Lower lobe of right lung (tissue), 2 donors: Measurements from ENCODE around the gene LRRC55. TPM values are rescaled to one million over a fixed set of nuclear protein-coding genes. Genes with fewer than 3 reads are reported as not detected.
"Not testable (repeated sequence)": the region's sequence is repeated elsewhere in the genome, so short reads cannot be mapped to it uniquely, and the experiment has no call there.

Source experiments
- ATAC-seq, 2 donors: fragments of 200-7000 bp; cut with Tn5 transposase; one replicate each; pipeline ENCODE4 v1.9.1; 2020 to 2022; ENCODE audit warnings: mild to moderate bottlenecking in 2 of 2, moderate library complexity in 2 of 2
- DNase-seq: peaks from one replicate; pipeline ENCODE4 v3.0.0-alpha.2; 2020
- H3K27ac ChIP-seq: fragments of 200-600 bp; one replicate; pipeline ENCODE4 v1.8.0; 2022
- H3K27me3 ChIP-seq: fragments of 200-600 bp; one replicate; pipeline ENCODE4 v1.8.0; 2022; ENCODE audit warnings: low read depth
- H3K36me3 ChIP-seq: fragments of 200-600 bp; one replicate; pipeline ENCODE4 v1.8.0; 2022; ENCODE audit warnings: mild to moderate bottlenecking
- H3K4me1 ChIP-seq: fragments of 200-600 bp; one replicate; pipeline ENCODE4 v1.8.0; 2022
- H3K4me3 ChIP-seq: fragments of 200-600 bp; one replicate; pipeline ENCODE4 v1.8.0; 2022; ENCODE audit warnings: mild to moderate bottlenecking
- H3K9me3 ChIP-seq: fragments of 200-600 bp; one replicate; pipeline ENCODE4 v1.8.0; 2022
- intact Hi-C: fragments of 100-400 bp; cut with DNase I; formaldehyde crosslinking; loops from one replicate; pipeline ENCODE4 v1.11.0; 2022
- total RNA-seq: library from RNA; stranded (reverse); fragmentation: NEBNext Ultra II Directional; extraction: Animal tissue kit (Norgen Biotek cat#: 25700); gene quantifications from one replicate; pipeline ENCODE4 v1.2.1, GENCODE V29; 2021
- TF ChIP-seq, protein P1 (sequence below): fragments of 200-600 bp; IDR thresholded peaks from one replicate; pipeline ENCODE4 v1.8.0; 2022; ENCODE audit warnings: antibody characterized with exemption, mild to moderate bottlenecking
- donor health status: DM: no; HTN: yes; CAD: no; lungs with severe emphysema.

The LRRC55 gene
- total RNA-seq, 1 donor from 2014 or later, result 0.12 TPM

DNA sequence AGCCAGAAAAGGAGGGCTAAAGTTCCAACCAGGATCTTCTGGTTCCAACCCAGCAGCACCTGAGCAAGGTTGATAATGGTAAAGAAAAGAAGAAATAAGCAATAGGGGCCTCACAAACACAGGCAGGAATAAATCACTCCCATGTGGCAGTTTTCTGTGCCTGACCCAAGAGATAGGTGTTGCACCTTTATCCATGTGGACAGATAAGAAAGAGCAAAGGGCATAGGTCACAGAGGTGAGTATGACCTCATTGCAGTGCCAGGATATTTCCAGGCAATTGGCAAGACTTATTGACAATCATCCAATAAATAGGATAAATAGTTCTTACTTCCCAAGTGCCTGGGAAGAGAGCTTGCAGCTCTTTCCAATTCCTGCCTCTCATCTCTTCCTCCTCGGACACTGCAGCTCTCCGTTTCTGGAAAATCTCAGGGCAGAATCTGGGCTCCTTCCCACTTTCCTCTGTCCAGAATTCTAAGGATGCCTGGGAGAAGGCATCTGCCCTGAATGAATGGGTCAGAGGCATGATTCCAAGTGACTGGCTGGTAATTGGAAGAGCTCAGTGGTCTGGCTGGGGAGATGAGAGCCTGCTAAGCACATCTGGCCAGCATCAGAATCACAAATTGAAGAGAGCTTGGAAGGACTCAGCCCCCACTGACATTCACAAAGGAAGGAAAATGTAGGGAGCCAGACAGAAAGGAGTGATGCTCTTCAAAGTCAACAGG, 14.5 kb upstream of the LRRC55 start:
- H3K4me1 ChIP-seq, result no peaks in the 10 kb centered on the region
- H3K4me3 ChIP-seq, result no peak overlapping the region
- H3K9me3 ChIP-seq, result no peaks in the 10 kb centered on the region
- TF ChIP-seq, protein P1, sequence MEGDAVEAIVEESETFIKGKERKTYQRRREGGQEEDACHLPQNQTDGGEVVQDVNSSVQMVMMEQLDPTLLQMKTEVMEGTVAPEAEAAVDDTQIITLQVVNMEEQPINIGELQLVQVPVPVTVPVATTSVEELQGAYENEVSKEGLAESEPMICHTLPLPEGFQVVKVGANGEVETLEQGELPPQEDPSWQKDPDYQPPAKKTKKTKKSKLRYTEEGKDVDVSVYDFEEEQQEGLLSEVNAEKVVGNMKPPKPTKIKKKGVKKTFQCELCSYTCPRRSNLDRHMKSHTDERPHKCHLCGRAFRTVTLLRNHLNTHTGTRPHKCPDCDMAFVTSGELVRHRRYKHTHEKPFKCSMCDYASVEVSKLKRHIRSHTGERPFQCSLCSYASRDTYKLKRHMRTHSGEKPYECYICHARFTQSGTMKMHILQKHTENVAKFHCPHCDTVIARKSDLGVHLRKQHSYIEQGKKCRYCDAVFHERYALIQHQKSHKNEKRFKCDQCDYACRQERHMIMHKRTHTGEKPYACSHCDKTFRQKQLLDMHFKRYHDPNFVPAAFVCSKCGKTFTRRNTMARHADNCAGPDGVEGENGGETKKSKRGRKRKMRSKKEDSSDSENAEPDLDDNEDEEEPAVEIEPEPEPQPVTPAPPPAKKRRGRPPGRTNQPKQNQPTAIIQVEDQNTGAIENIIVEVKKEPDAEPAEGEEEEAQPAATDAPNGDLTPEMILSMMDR, result no peak
- DNase-seq (no peak), ATAC-seq (no peak)
- H3K27ac ChIP-seq, result no peak overlapping the region
- no peaks in the 10 kb centered on the region for H3K36me3 ChIP-seq
- intact Hi-C loops, result no loop called here
- H3K27me3 ChIP-seq, result no peaks in the 10 kb centered on the region

DNA sequence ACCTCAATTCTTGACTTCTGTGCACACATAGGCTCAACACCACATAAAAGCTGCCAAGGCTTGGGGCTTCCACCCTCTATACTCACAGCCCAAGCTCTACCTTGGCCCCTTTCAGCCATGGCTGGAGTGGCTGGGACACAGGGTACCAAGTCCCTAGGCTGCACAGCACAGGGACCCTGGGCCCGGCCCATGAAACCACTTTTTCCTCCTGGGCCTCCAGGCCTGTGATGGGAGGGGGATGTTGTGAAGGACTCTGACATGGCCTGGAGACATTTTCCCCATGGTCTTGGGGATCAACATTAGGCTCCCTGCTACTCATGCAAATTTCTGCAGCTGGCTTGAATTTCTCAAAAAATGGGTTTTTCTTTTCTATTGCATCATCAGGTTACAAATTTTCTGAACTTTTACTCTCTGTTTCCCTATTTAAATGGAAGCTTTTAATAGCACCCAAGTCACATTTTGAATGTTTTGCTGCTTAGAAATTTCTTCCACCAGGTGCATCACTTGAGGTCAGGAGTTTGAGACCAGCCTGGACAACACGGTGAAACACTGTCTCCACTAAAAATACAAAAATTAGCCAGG, 11.9 kb upstream of the LRRC55 start:
- H3K4me1 ChIP-seq, intact Hi-C loops, H3K27me3 ChIP-seq, H3K9me3 ChIP-seq, DNase-seq, H3K36me3 ChIP-seq, H3K4me3 ChIP-seq, ATAC-seq, H3K27ac ChIP-seq: not testable (repeated sequence)

DNA sequence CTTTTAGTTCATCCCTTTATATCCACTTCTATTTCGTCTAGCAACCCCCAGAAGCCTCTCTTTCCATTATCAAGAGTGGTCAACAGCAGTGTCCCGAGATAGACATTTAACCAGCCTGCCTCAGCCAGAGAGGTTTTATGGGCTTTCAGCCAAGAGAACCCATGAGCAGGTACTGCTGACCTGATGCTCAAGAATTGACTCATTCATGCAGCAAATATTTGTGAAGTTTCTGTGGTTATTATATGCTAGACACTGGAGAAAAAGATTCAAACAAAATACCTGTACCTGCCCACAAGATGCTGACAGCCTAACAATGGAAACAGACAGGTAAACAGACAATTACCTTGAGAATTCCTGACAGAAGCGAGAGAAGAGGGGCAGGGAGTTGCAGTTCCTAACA, 9.7 kb upstream of the LRRC55 start:
- Histone ChIP-seq H3K27me3 (no peaks in the 10 kb centered on the region), H3K4me3 (no peak overlapping the region), H3K36me3 (no peaks in the 10 kb centered on the region), H3K9me3 (no peaks in the 10 kb centered on the region), H3K4me1 (no peaks in the 10 kb centered on the region), H3K27ac (no peak overlapping the region)
- TF ChIP-seq, protein P1, result no peak
- intact Hi-C loops, result no loop called here
- no peak for DNase-seq
- no peak for ATAC-seq

DNA sequence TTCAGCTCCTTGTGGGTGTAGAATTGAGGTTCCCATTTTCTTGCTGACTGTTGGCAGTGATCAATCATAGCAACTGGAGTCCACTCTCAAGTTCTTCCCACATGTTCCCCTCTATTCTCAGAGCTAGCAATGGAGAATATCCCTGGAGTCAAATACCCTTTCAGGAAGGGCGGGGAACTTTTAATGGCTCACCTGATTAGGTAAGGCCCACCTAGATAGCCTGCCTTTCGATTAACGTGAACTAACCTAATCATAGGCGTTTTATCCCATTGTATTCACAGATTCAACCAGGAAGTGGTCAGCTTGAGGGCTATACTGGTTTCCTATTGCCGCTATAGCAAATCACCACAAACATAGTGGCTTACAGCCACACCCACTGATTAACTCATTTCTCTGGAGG, 7.1 kb upstream of the LRRC55 start:
- H3K27me3 ChIP-seq, result no peaks in the 10 kb centered on the region
- no peaks in the 10 kb centered on the region for H3K4me1 ChIP-seq
- H3K4me3 ChIP-seq, result no peak overlapping the region
- ATAC-seq (no peak), DNase-seq (no peak)
- TF ChIP-seq, protein P1, result no peak
- H3K27ac ChIP-seq, result no peak overlapping the region
- intact Hi-C loops, result no loop called here
- no peaks in the 10 kb centered on the region for H3K36me3 ChIP-seq
- no peaks in the 10 kb centered on the region for H3K9me3 ChIP-seq

DNA sequence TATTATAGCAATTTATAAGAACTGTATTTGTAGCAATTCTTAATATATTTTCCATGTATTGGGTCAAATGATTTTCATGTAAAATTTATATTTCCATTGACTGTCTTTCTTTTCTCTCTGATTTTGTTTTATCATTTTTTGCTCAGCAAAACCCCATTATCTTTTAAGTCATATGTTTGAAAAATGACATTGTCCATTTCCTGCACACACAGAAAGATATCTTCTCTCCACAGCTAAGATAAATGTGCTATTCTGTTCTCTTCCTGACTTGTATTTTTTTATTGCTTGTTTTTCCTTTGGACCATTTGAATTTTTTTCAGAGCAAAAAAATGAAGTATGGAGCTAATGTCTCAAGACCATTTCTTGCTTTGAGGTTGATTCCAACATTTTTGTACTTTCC, 6.3 kb upstream of the LRRC55 start:
- H3K4me1 ChIP-seq, result no peaks in the 10 kb centered on the region
- no peaks in the 10 kb centered on the region for H3K9me3 ChIP-seq
- H3K36me3 ChIP-seq, result no peaks in the 10 kb centered on the region
- ATAC-seq, result no peak
- TF ChIP-seq, protein P1, result no peak
- H3K4me3 ChIP-seq, result no peak overlapping the region
- intact Hi-C loops, result no loop called here
- no peaks in the 10 kb centered on the region for H3K27me3 ChIP-seq
- no peak overlapping the region for H3K27ac ChIP-seq
- no peak for DNase-seq

DNA sequence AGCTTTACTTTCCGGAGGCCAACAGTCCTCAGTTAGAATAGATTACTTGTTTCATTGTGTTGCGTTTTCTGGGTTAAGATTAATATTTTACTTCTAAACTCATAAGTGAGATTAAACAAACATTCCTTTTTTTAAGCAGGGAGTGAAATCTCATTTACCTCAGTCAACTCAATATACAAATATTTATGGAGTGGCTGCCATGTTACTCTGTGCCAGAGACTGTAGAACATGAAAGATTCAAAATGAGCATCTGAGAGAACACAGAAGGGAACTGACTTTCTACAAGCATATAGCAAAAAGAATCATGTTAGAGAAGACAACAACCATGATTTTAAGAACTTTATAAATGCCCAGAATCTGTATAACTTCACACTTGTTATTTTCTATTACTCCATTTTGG, 3.4 kb upstream of the LRRC55 start:
- no peak overlapping the region for H3K4me3 ChIP-seq
- H3K4me1 ChIP-seq, result no peaks in the 10 kb centered on the region

More for the DNA sequence above, 3.4 kb upstream of the LRRC55 start:
- H3K27ac ChIP-seq, result no peak overlapping the region
- no peak for DNase-seq
- TF ChIP-seq, protein P1, result no peak
- no peaks in the 10 kb centered on the region for H3K36me3 ChIP-seq
- ATAC-seq, result no peak
- H3K27me3 ChIP-seq, result no peaks in the 10 kb centered on the region
- intact Hi-C loops, result no loop called here
- H3K9me3 ChIP-seq, result no peaks in the 10 kb centered on the region
